ENCODE measurements around the gene SLC39A11.
"Not testable (repeated sequence)": the region's sequence is repeated elsewhere in the genome, so short reads cannot be mapped to it uniquely, and the experiment has no call there.

The SLC39A11 gene

DNA sequence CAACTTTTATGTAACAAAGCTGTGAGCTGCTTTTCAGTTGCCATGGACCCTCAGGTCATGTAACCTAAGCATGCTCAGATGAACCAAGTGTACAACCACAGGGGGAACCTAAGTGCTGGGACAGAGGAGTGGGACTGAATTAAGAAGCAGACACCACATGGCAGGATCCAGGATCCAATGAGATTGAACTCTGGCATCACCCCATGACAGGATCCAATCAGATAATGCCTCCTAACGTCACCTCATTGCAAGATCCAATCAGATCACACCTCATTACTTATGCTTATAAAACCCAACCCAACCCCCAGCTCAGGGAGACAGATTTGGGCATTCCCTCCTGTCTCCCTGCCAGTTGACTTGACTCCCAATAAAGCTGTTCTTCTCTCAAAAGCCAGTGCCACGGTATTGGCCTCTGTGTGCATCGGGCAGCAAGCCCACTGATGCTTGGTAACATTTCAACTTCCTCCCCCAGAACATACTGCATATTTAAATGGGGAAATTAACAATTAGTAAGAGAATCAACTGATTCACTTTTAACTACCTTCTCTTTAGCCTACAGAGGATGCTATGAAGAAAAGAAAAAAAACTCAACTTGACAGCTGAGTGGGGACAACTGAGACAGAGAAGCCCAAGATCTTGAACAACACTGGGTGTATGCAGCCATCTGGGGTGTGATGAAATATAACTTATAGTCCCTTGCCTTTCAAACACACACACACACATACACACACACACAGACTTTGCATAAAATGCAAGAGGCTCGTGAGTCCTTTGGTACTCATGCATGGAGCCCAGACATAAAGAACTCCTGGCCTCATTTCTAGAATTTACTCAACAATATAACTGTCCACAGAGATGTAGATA, 148.4 kb downstream of the SLC39A11 start:
- no peak for DNase-seq

- no peak for DNase-seq
These were observed 149.9 kb downstream of the SLC39A11 start for GRCh38 chr17:72942579-72942978.

- DNase-seq, result no peak
These were observed 152.0 kb downstream of the SLC39A11 start for GRCh38 chr17:72940496-72940895.

DNA sequence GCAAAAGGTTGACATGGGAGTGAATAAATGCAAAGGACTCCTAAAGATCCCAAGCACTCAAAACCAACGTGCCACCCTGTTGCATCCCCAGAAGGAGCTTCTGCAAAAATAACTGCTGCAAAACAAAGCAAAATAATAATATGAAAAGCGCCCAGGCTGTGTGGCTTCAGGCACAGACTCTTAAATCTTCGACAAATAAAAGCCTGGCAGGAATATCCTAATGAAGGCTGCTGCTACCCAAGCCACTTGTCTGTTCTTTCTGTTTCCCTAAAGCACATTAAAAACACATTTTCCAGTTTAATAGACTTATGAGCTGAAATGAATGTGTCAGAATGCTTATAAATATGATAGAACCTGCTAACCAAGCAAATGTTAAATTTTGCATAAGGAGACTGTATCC, 154.0 kb downstream of the SLC39A11 start:
- DNase-seq, result no peak

DNA sequence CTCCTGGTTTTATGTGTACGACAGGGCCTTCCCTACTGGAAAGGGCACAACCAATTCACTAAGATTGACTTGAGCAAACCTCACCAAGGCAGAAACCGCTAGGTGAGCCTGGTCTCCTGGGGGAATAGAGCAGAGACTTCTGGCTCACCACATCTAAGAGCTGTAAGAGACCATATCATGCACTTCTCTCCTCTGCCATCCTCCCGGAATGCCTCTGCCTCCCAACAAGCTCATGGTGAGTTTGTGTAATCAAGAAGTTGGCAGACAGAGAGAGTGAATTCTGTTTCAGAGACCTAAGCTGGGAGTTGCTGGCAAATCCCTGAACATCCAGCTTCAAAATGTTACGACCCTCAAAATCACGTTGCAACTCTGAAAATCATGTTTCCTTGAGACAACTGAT, 154.8 kb downstream of the SLC39A11 start:
- no peak for DNase-seq

DNA sequence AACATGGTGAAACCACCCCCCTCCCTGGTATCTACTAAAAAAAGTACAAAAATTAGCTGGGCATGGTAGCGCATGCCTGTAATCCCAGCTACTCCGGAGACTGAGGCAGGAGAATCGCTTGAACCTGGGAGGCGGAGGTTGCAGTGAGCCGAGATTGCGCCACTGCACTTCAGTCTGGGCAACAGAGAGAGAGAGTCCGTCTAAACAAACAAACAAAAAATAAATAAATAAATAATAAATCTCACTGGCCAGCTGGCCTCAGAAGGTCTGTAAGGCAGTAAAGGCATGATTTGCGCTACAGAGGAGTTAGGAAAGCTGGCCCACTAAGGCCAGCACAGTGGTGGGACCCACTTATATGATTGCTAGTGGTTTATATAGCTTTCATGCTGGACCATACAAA, 155.2 kb downstream of the SLC39A11 start:
- not testable (repeated sequence) for DNase-seq

GRCh38 chr17:72935984-72936383, 156.5 kb downstream of the SLC39A11 start:
- DNase-seq, result no peak

DNA sequence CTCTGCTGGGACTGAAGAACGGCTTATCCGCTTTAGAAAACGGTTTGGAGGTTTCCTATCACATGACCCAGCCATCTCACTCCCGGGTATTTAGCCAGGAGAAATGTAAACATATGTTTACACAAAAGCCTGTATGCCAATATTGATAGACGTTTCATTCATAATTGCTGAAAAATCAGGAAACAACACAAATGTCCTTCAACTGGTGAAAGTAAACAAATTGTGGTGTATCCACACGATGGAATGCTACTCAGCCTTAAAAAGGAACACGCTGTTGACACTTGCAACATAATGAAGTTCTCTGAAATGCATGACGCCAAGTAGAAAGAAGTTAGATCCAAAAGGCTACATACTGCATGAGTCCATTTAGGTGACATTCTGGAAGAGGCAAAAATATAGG, 157.6 kb downstream of the SLC39A11 start:
- no peak for DNase-seq

DNA sequence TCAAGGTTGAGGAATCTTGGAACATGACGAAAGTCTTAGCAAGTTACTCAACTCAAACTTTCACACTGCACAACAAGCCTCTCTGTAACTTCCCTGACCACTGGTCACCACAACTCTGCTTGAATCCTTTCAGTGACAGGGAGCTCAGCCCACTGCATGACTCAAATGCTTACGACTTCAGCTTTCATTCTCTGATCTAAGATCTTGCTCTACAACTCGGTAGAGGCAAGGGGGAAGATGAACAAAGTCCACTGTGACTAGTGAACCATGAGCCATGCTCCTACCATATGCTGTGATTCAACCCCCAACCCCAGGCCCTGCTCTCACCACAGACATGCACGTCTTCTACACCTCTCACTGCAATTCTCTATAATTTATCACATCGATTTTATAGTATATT, 160.9 kb downstream of the SLC39A11 start:
- DNase-seq, result no peak

- DNase-seq, result no peak
These were observed 161.3 kb downstream of the SLC39A11 start for GRCh38 chr17:72931163-72931562.

DNA sequence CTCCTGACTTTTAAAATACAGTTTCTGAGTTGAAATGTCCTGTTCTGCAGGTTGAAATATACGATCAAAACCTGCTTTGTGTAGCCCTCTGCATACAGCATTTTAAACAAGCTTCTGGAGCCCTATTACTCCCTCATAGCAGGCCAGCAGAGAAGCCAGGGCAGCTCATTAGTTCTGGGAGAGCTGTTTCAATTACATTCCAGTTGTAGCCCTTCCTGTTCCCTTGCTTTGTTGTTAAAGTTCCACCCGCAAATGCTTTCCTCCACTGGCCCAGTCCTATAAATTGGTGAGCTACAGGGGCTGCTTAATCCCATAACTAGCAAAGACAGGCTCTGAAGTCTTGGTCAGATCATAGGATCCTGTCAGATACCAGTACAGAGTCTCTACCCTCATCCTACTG, 162.5 kb downstream of the SLC39A11 start:
- no peak for DNase-seq

DNA sequence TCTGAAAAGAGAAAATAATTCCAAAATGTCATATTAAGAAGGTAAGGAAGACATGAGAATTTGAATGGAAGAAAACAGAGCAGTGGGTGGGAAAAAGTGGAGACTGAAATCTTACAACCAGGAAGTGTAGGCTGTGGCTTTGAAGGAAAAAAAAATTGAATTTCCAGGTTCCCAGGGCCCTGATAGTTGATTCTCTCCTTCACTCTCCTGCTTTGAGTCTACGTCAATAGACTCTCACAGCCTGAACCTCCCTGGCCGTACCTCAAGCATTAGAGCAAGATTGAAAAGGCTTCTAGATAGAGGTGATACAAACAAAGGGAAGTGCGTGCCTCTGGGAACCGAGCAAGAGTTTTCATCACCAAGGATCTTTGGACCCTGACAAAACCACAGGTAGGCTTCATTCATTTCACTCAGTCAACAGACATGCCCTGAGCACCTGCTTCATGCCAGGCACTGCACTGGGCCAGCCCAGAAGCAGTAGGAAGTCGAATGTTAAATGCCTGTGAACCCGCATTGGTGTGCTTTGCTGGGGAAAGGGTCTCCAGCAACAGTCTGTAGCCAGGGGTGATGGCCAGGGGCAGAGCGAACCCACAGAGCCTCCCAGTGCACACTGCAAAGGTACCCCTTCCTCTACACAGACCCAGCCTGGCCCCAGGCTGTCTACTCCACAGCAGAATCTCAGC, 163.9 kb downstream of the SLC39A11 start:
- DNase-seq, result no peak

- DNase-seq, result no peak
These were observed 164.7 kb downstream of the SLC39A11 start for GRCh38 chr17:72927760-72928159.

GRCh38 chr17:72927146-72927545, 165.3 kb downstream of the SLC39A11 start:
- DNase-seq, result no peak

DNA sequence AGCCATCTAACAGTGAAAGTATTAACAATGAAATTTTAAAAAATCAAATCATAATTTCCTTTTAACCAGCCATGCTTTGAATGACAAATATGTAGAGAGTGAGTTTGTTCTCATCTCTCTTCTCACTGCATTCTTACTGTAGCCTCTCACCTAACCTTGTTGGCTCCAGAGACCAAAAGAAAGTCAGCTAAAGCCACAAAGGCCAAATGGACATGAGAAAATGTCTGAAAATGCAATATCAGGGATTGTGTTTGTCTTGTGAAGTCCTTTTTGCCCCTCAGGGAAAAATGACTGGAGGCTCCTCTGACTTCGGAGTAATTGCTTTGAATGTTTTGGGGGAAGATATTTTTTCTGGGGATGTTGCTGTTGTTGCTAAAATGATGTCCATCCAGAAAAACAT, 166.3 kb downstream of the SLC39A11 start:
- DNase-seq, result no peak

- DNase-seq, result no peak
These were observed 168.3 kb downstream of the SLC39A11 start for GRCh38 chr17:72924196-72924595.

GRCh38 chr17:72922219-72922618, 170.3 kb downstream of the SLC39A11 start:
- DNase-seq, result peak; percentile 14

GRCh38 chr17:72921347-72922054, 171.0 kb downstream of the SLC39A11 start:
- DNase-seq, result no peak

DNA sequence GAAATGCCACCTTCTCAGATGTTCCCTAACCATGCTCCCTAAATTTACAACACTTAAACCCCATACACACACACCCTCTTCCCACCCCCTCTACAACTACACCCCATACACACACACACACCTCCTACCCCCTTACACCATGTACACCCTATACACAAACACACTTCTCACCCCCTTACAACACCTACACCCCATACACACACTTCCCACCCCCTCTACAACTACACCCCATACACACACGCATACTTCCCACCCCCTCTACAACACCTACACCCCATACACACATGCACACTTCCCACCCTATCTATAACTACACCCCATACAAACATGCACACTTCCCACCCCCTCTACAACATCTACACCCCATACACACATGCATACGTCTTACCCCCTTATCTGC, 172.0 kb downstream of the SLC39A11 start:
- DNase-seq, result no peak

GRCh38 chr17:72916991-72917390, 175.5 kb downstream of the SLC39A11 start:
- DNase-seq, result no peak

- DNase-seq, result no peak
These were observed 176.8 kb downstream of the SLC39A11 start for GRCh38 chr17:72915625-72916081.

GRCh38 chr17:72913142-72913682, 179.3 kb downstream of the SLC39A11 start:
- no peak for DNase-seq

DNA sequence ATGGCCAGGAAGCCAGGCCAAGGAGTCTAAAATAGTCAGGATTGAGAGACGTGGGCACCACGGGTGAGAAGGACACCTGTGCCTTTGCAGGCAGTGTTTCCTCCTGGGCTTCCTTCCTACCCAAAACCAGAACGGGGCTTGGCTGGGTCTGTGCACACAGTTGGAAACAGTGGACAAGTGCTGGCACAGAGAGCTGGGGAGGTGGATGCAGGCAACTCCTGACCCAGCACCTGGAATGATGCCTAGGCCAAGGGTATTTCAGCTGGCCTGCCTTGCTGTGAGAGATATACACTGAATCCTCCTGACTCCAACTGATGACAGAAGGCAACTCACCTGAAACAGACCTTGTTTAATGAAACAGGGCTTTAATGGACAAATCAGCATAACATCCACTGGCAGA, 186.2 kb downstream of the SLC39A11 start:
- no peak for DNase-seq

All from NCI-H2107 (cell line).